ENCODE measurements around the gene STAT1. TPM values are rescaled to one million over a fixed set of nuclear protein-coding genes. Genes with fewer than 3 reads are reported as not detected.

STAT1 gene
- total RNA-seq, 1 experiment from 2014 or later: 60.7 TPM

GRCh38 chr2:191026377-191026776 is 12.4 kb upstream of the STAT1 start:
- H2AFZ ChIP-seq (ENCODE audit: low read depth, low read length, poor library complexity, severe bottlenecking): no peak overlapping the region
- no peak overlapping the region for H3K4me2 ChIP-seq (ENCODE audit: low read length)
- ATAC-seq (no peak), DNase-seq (ENCODE audit: low read depth, low spot score) (no peak)
- peaks cover 1 to 10% of the 10 kb centered on the region in 2 experiments; a peak in 2 of 4 replicates for H3K4me1 ChIP-seq (ENCODE audit: control insufficient read depth in 1 of 2, insufficient read depth in 2 of 2, low read length in 2 of 2)
- H3K27me3 ChIP-seq (ENCODE audit: insufficient read depth, low read length): no peaks in the 10 kb centered on the region
- no peak for TF ChIP-seq POLR2A (IDR thresholded peaks at IDR 0.05; ENCODE audit: borderline replicate concordance, extremely low read depth, insufficient read depth, insufficient read length)
- no peak for TF ChIP-seq EZH2phosphoT487 (IDR thresholded peaks at IDR 0.05; ENCODE audit: borderline replicate concordance)
- TF ChIP-seq POLR2AphosphoS5 (IDR thresholded peaks at IDR 0.05; ENCODE audit: low read depth, low read length): no peak
- TF ChIP-seq REST (IDR thresholded peaks at IDR 0.05; ENCODE audit: low read depth): no peak
- no peak for TF ChIP-seq SRF (IDR thresholded peaks at IDR 0.05; ENCODE audit: low read depth)
- no peak for TF ChIP-seq EZH2 (IDR thresholded peaks at IDR 0.05)
- no peak for TF ChIP-seq SP1 (IDR thresholded peaks at IDR 0.05; ENCODE audit: low read depth)
- TF ChIP-seq ELF1 (IDR thresholded peaks at IDR 0.05; ENCODE audit: borderline replicate concordance, low read depth): no peak
- TF ChIP-seq YY1 (IDR thresholded peaks at IDR 0.05; ENCODE audit: extremely low read depth, insufficient replicate concordance, low read depth, low read length): no peak
- TF ChIP-seq ZFX (IDR thresholded peaks at IDR 0.05): no peak
- no peaks in the 10 kb centered on the region for H3K9me2 ChIP-seq (ENCODE audit: insufficient read depth)
- H4K20me1 ChIP-seq (ENCODE audit: insufficient read depth): no peaks in the 10 kb centered on the region
- H3K36me3 ChIP-seq (ENCODE audit: control insufficient read depth in 1 of 2, insufficient read depth in 2 of 2, low read length in 2 of 2): no peaks in the 10 kb centered on the region
- H3K27ac ChIP-seq (ENCODE audit: low read depth, low read length): no peak overlapping the region
- POLR2A ChIA-PET: no interaction called here
- H3K4me3 ChIP-seq (replicated peaks in 1 of 2; ENCODE audit: low read depth in 1 of 2, low read length in 2 of 2): no peak overlapping the region
- intact Hi-C loops (cut with micrococcal nuclease): no loop called here
- no peaks in the 10 kb centered on the region for H3K9me3 ChIP-seq (ENCODE audit: control insufficient read depth in 1 of 2, insufficient read depth in 1 of 2, low read depth in 1 of 2, low read length in 2 of 2)
- no peak overlapping the region for H3K9ac ChIP-seq (ENCODE audit: low read length)
- CTCF ChIA-PET: no interaction called here
- BruUV-seq (replicated peaks): no TSS peak
- no peaks in the 10 kb centered on the region for H3K79me2 ChIP-seq (ENCODE audit: insufficient read depth, low read length)
- RAD21 ChIA-PET (ENCODE audit: low non-redundant PET in 1 of 2, low total read pairs in 2 of 2, uncharacterized antibody in 2 of 2, unreplicated experiment in 2 of 2): no interaction called here

Data from HCT116 (cell line).